Esophagus squamous epithelium (tissue), 4 donors: ENCODE results near the gene IDH3A.

ENCODE experiments used
- POLR2A ChIP-seq, 4 donors: fragments of 450-650 bp; IDR thresholded peaks; one replicate each; pipeline ENCODE4 v1.6.1; 2017; ENCODE audit warnings: antibody characterized with exemption in 4 of 4, mild to moderate bottlenecking in 4 of 4, moderate library complexity in 3 of 4
- TF ChIP-seq, protein P1 (sequence below), 6 experiments: fragments of 450-650 bp in 4 of 6; fragments of 200-600 bp in 2 of 6; sonication (generic) in 2 of 6; IDR thresholded peaks; one replicate each; pipeline ENCODE4 v1.5.1; 2016 to 2019; ENCODE audit warnings: antibody characterized with exemption in 6 of 6, mild to moderate bottlenecking in 4 of 6, moderate library complexity in 4 of 6

DNA sequence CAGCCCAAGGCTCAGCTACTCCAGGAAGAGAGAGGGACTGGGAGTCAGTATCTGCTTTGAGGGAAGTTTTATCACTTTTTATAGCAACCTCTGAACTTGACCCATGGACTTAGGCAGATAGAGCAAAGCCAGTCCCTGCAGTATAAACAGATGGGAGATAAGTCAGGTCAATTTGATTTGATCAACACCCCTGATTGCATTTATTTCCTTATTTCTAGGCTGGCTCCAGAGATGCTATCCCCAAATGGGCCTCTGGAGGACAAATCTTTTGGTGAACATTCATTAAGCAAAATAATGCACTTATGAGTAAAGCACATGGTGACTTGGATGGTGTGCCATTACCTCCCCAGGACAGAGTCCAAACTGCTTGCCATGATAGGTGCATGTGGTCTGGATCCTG, 8.9 kb upstream of the IDH3A start:
- TF ChIP-seq, protein P1, sequence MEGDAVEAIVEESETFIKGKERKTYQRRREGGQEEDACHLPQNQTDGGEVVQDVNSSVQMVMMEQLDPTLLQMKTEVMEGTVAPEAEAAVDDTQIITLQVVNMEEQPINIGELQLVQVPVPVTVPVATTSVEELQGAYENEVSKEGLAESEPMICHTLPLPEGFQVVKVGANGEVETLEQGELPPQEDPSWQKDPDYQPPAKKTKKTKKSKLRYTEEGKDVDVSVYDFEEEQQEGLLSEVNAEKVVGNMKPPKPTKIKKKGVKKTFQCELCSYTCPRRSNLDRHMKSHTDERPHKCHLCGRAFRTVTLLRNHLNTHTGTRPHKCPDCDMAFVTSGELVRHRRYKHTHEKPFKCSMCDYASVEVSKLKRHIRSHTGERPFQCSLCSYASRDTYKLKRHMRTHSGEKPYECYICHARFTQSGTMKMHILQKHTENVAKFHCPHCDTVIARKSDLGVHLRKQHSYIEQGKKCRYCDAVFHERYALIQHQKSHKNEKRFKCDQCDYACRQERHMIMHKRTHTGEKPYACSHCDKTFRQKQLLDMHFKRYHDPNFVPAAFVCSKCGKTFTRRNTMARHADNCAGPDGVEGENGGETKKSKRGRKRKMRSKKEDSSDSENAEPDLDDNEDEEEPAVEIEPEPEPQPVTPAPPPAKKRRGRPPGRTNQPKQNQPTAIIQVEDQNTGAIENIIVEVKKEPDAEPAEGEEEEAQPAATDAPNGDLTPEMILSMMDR (IDR thresholded peaks at IDR 0.05): no peak
- no peak for TF ChIP-seq POLR2A (IDR thresholded peaks at IDR 0.05)
